GM10847 (cell line): ENCODE data around the gene GALP.

Experiments used
- POLR2A ChIP-seq: IDR thresholded peaks from 2 replicates; pipeline ENCODE4 v1.6.1; 2011; ENCODE audit not compliant: insufficient read length; ENCODE audit errors: extremely low read depth

GALP gene

DNA sequence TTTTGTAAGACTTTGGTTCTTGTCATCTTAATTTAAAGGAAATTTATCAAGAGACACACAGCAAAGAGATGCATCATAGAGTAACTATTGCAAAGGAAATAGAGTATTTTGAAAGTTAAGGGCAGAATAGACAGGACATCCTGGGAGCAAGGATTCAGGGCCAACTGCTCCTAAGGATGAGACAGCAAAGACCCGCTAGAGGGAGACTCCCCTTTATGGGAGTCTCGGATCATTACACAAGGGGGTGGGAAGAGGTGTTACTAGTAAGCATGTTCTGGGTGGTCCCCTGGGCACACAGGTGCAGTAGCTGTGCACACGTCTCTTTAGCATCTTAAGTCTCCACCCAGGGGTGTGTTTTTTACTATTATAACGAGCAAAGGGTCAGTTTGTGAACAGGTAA, 35.9 kb downstream of the GALP start:
- no peak for TF ChIP-seq POLR2A

DNA sequence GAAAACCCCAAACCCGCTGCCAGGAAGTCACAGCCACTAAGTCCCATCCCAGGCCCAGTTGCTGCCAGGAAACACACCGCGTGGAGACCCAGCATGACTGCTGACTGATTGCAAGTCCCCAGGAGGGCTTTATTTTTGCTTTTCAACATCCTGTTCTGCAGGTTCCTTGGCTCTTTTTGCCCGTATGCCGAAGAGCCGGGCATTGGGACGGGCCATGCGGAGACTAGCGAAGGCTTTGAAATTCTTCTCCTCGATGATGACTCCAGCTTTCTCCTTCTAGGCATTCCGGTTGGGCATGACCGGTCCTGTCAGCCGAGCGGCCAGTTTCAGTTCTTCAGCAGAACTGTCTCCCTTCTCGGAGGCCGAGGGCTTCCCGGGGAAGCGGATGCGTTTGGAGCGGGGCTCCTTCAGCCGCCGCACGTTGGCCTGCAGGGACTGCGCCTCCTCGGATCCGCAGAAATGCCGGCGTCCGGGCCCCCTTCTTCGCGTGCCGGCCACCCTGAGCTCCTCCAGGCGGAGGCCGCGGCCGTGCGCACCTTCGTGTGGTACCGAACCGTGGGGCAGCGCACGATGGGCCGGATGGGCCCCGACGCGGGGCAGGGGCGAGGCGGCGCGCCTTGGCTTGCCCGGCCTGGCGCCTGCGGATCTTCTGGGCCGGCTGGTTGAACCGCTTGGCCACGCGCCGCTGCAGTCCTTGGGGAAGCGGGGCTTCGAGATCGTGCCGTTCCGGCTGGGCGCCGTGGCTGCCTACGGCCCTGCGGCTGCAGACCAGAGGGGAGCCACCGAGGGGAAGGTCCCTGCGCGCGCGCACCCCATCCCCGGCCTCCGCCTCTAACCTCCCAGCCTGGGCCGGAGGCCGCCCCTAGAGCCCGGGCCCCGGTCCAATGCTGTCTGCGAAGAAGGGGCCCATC, 41.5 kb downstream of the GALP start:
- no peak for TF ChIP-seq POLR2A

GRCh38 chr19:56218961-56219360, 43.2 kb downstream of the GALP start:
- TF ChIP-seq POLR2A, result no peak

DNA sequence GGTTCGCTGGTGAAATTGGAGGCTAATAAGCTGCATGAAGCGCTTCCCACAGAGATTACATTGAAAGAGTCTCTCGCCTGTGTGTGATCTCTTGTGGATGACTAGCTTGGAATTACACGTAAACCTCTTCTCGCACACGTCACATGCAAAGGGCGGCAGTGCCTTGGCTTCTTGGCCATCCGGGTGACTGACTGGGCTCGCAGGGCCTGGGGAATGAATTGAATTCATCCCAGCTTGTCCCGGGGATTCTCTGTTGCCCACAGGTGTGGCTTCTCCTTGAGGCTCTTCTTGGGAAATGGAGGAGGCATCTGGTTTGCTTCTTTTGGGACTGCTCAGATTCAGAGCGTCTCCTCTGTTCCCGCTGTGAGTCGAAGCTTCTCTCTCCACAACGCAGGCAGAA, 46.0 kb downstream of the GALP start:
- TF ChIP-seq POLR2A, result no peak

DNA sequence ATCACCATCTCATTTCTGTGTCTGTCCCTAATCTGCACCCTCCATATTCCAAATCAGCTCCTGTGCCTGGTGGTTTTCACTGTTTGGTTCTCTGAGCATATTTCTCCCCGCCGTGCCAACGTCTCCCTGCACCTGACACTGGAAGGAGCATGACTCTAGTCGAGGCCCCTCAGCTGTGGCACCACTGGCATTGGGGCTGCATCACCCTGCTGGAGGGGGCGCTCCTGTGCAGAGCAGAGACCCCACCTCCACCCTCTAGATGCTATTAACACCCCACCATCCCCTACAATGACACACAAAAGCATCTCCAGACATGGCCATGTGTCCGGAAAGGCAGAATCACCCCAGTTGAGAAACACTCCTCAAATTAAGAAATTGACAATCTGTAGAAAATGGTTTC, 47.1 kb downstream of the GALP start:
- no peak for TF ChIP-seq POLR2A

DNA sequence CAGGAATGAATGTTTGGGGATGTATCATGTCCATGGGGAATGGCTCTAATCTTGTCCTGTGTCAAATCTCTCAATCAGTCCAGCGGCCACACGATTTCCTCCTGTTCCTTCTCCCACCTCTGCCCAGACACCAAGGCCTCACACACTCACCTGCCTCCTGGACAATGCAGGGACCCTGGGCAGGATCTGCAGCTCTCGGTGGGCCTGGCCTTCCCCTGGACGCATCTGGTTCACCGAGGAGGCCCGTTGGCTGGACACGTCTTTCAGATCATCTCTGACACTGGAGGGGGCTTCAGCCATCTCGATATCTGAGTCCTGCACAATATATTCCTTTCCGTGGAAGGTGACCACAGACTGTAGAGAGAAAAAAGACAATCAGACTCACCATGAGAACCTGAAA, 47.7 kb downstream of the GALP start:
- no peak for TF ChIP-seq POLR2A
